Measurements from ENCODE around the gene CRB3. TPM values are rescaled to one million over a fixed set of nuclear protein-coding genes. Genes with fewer than 3 reads are reported as not detected.

CRB3 gene
- total RNA-seq, 1 donor from 2014 or later: 71.2 TPM

- no peaks in the 10 kb centered on the region for H3K9me3 Mint-ChIP-seq (ENCODE audit: low read depth)
- H3K4me1 Mint-ChIP-seq (ENCODE audit: low read depth): peaks cover 17% of the 10 kb centered on the region
- peak overlapping the region; percentile 89 for H3K27ac Mint-ChIP-seq
- DNase-seq (ENCODE audit: low spot score, unreplicated experiment): no peak
- H3K27me3 Mint-ChIP-seq: peaks cover 8% of the 10 kb centered on the region
- H3K36me3 Mint-ChIP-seq (ENCODE audit: insufficient read depth): no peaks in the 10 kb centered on the region
- TF ChIP-seq CTCF (IDR thresholded peaks at IDR 0.05; ENCODE audit: unreplicated experiment): no peak
- H3K4me3 Mint-ChIP-seq (ENCODE audit: low read depth): peak overlapping the region; percentile 7
These were observed 51.0 kb downstream of the CRB3 start for GRCh38 chr19:6514926-6515544.

GRCh38 chr19:6516018-6516658, 52.1 kb downstream of the CRB3 start:
- DNase-seq (ENCODE audit: low spot score, unreplicated experiment): peak; percentile 72
- Mint-ChIP-seq H3K4me3 (ENCODE audit: low read depth) (peak overlapping the region; percentile 87), H3K36me3 (ENCODE audit: insufficient read depth) (no peaks in the 10 kb centered on the region), H3K27ac (peak overlapping the region; percentile 91), H3K27me3 (peaks cover 8% of the 10 kb centered on the region), H3K4me1 (ENCODE audit: low read depth) (peaks cover 15% of the 10 kb centered on the region), H3K9me3 (ENCODE audit: low read depth) (no peaks in the 10 kb centered on the region)
- TF ChIP-seq CTCF (IDR thresholded peaks at IDR 0.05; ENCODE audit: unreplicated experiment): no peak

Small RNAs within 50 kb of the gene (microRNA-seq; reads per million reads assigned to microRNA genes)
- 21.5 reads per million, percentile 31 among the genes with 10 or more reads in this experiment for gene MIR3940 (ENCODE audit: borderline number of aligned reads, unreplicated experiment)

Other genes with a start within 250 kb of the CRB3 start
- gene MLLT1, start 184.3 kb upstream of the CRB3 start, total RNA-seq: 93.6 and 106 TPM in 2 replicates
- gene ACER1, start 130.7 kb upstream of the CRB3 start, total RNA-seq: not detected in 2 replicates
- 58.0 and 61.3 TPM in 2 replicates for gene CLPP, start 102.7 kb upstream of the CRB3 start, total RNA-seq
- 72.1 and 79.1 TPM in 2 replicates for gene ALKBH7, start 91.5 kb upstream of the CRB3 start, total RNA-seq
- 4.3 TPM in 2 replicates for gene PSPN, start 88.3 kb upstream of the CRB3 start, total RNA-seq
- 75.1 and 77.8 TPM in 2 replicates for gene GTF2F1, start 71.1 kb upstream of the CRB3 start, total RNA-seq
- gene KHSRP, start 39.5 kb upstream of the CRB3 start, total RNA-seq: 419 and 436 TPM in 2 replicates
- 1.4 and 1.5 TPM in 2 replicates for gene SLC25A41, start 30.5 kb upstream of the CRB3 start, total RNA-seq
- 75.2 and 76.2 TPM in 2 replicates for gene SLC25A23, start 4.5 kb upstream of the CRB3 start, total RNA-seq
- gene DENND1C, start 17.5 kb downstream of the CRB3 start, total RNA-seq: 0.47 and 0.67 TPM in 2 replicates
- gene TUBB4A, start 38.0 kb downstream of the CRB3 start, total RNA-seq: 41.7 and 43.4 TPM in 2 replicates
- gene TNFSF9, start 66.8 kb downstream of the CRB3 start, total RNA-seq: 0.53 TPM in 1 of 2 replicates, not detected in the other
- not detected in 2 replicates for gene CD70, start 126.9 kb downstream of the CRB3 start, total RNA-seq
- not detected in 2 replicates for gene TNFSF14, start 205.9 kb downstream of the CRB3 start, total RNA-seq